GM23338 (cell line): ENCODE results near the gene APOM. TPM values are rescaled to one million over a fixed set of nuclear protein-coding genes. Genes with fewer than 3 reads are reported as not detected.

Experiments
- ATAC-seq: fragments of 200-7000 bp; cut with Tn5 transposase; 3 replicates; pipeline ENCODE4 v1.9.1; 2020
- DNase-seq: peaks from one replicate; pipeline ENCODE4 v3.0.0-alpha.2; 2015; ENCODE audit warnings: low spot score
- H2AFZ ChIP-seq: fragments of 200-600 bp; sonication (generic); 2 replicates; pipeline ENCODE4 v1.8.0; 2016; ENCODE audit warnings: antibody characterized with exemption, mild to moderate bottlenecking, moderate library complexity
- H3F3A ChIP-seq: fragments of 200-600 bp; sonication (generic); replicated peaks from 2 replicates; pipeline ENCODE4 v1.8.0; 2017; ENCODE audit warnings: antibody characterized with exemption, mixed run types, low read depth
- H3K27ac ChIP-seq: fragments of 200-600 bp; sonication (generic); 2 replicates; pipeline ENCODE4 v1.6.1; 2016; ENCODE audit warnings: low read depth
- H3K27me3 ChIP-seq: fragments of 200-600 bp; sonication (generic); 2 replicates; pipeline ENCODE4 v1.8.0; 2016; ENCODE audit warnings: mild to moderate bottlenecking, mixed run types, moderate library complexity; ENCODE audit not compliant: insufficient read depth
- H3K36me3 ChIP-seq: fragments of 200-600 bp; sonication (generic); 2 replicates; pipeline ENCODE4 v1.8.0; 2016; ENCODE audit warnings: mild to moderate bottlenecking; ENCODE audit not compliant: insufficient read depth
- H3K4me1 ChIP-seq: fragments of 200-600 bp; sonication (generic); 2 replicates; pipeline ENCODE4 v1.8.0; 2016; ENCODE audit warnings: mild to moderate bottlenecking, moderate library complexity; ENCODE audit not compliant: insufficient read depth
- H3K4me2 ChIP-seq: fragments of 200-600 bp; sonication (generic); 2 replicates; pipeline ENCODE4 v1.7.1; 2017; ENCODE audit warnings: mixed run types
- H3K4me3 ChIP-seq: fragments of 200-600 bp; sonication (generic); 2 replicates; pipeline ENCODE4 v1.6.1; 2016; ENCODE audit warnings: mixed run types
- H3K79me2 ChIP-seq: fragments of 200-600 bp; sonication (generic); replicated peaks from 2 replicates; pipeline ENCODE4 v1.8.0; 2017; ENCODE audit warnings: mild to moderate bottlenecking; ENCODE audit not compliant: insufficient read depth
- H3K9me2 ChIP-seq: fragments of 200-600 bp; sonication (generic); 2 replicates; pipeline ENCODE4 v1.8.0; 2017; ENCODE audit not compliant: insufficient read depth
- H4K20me1 ChIP-seq: fragments of 200-600 bp; sonication (generic); replicated peaks from 2 replicates; pipeline ENCODE4 v1.8.0; 2017; ENCODE audit warnings: mild to moderate bottlenecking; ENCODE audit not compliant: insufficient read depth
- H3K27ac Mint-ChIP-seq: 2 replicates; pipeline ENCODE4 v1.8.0; 2020; ENCODE audit warnings: inconsistent platforms, mild to moderate bottlenecking, moderate library complexity, mixed read lengths
- H3K27me3 Mint-ChIP-seq: 3 replicates; pipeline ENCODE4 v1.8.0; 2022; ENCODE audit warnings: low read depth, mild to moderate bottlenecking, moderate library complexity, mixed read lengths, inconsistent platforms; ENCODE audit not compliant: insufficient read depth, poor library complexity
- H3K36me3 Mint-ChIP-seq: 3 replicates; pipeline ENCODE4 v1.8.0; 2021; ENCODE audit warnings: low read depth, mild to moderate bottlenecking, inconsistent platforms, moderate library complexity, mixed read lengths
- H3K4me1 Mint-ChIP-seq: 3 replicates; pipeline ENCODE4 v1.8.0; 2020; ENCODE audit warnings: mild to moderate bottlenecking, inconsistent platforms, mixed read lengths
- H3K4me3 Mint-ChIP-seq: 3 replicates; pipeline ENCODE4 v1.8.0; 2021; ENCODE audit warnings: moderate library complexity, mild to moderate bottlenecking, inconsistent platforms, mixed read lengths
- H3K9me3 Mint-ChIP-seq: 3 replicates; pipeline ENCODE4 v1.8.0; 2020; ENCODE audit warnings: moderate library complexity, mild to moderate bottlenecking, inconsistent platforms, mixed read lengths
- JUNB ChIP-seq: IDR thresholded peaks from one replicate; pipeline ENCODE4 v1.6.1; 2016; ENCODE audit warnings: antibody characterized with exemption; ENCODE audit not compliant: unreplicated experiment
- NANOG ChIP-seq: IDR thresholded peaks from 2 replicates; pipeline ENCODE4 v1.6.1; 2016; ENCODE audit warnings: antibody characterized with exemption, borderline replicate concordance
- ZNF331 ChIP-seq: fragments of 250-450 bp; sonication (Bioruptor Pico); IDR thresholded peaks from 2 replicates; pipeline ENCODE4 v1.5.0; 2020; ENCODE audit warnings: low read depth, mild to moderate bottlenecking, moderate library complexity
- ZNF462 ChIP-seq: fragments of 250-450 bp; sonication (Bioruptor Pico); IDR thresholded peaks from 2 replicates; pipeline ENCODE4 v1.5.0; 2020; ENCODE audit warnings: mild to moderate bottlenecking, moderate library complexity
- polyA plus RNA-seq: library from polyadenylated mRNA; unstranded; fragments of >200 nt; fragmentation: Nextera tagmentation; extraction: Ambion mirVana; gene quantifications from 2 replicates; pipeline ENCODE4 v1.2.1, GENCODE V29; 2016
- total RNA-seq: library from RNA; depleted of rRNA; stranded (reverse); fragments of >200 nt; shearing (Covaris generic); gene quantifications from 2 replicates; pipeline ENCODE4 v1.2.3, GENCODE V29; 2014
- TF ChIP-seq, protein P1 (sequence below), 2 experiments: fragments of 200-600 bp in 1 of 2; sonication (generic) in 1 of 2; conservative IDR thresholded peaks; 2 replicates each; pipeline versions ENCODE4 v1.5.1 to v1.6.1; 2016 to 2017; ENCODE audit warnings: antibody characterized with exemption in 2 of 2, low read depth in 2 of 2, mild to moderate bottlenecking in 2 of 2, moderate library complexity in 1 of 2
- TF ChIP-seq, protein P2 (sequence below): IDR thresholded peaks from one replicate; pipeline ENCODE4 v1.6.1; 2018; ENCODE audit warnings: antibody characterized with exemption; ENCODE audit not compliant: unreplicated experiment

The APOM gene
- total and polyA plus RNA-seq, 2 experiments from 2014 or later = 1.2 to 10.7 TPM

DNA sequence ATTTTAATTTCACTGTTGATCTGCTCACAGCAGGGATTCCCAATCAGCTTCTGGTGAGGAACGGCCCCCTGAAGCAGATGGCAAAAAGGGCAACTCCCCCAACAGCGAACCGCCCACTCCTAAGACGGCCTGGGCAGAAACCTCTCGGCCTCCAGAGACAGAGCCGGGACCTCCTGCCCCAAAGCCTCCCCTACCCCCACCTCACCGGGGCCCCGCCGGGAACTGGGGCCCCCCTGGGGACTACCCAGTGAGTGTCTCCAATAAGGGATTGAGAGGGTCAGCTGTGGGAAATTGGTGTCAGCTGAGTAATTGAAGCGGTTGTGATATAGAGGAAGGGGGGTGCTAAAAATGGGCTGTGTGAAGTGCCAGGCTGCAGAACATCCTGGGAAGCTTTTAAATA lies 28.7 kb upstream of the APOM start (continued):
- TF ChIP-seq, protein P1, sequence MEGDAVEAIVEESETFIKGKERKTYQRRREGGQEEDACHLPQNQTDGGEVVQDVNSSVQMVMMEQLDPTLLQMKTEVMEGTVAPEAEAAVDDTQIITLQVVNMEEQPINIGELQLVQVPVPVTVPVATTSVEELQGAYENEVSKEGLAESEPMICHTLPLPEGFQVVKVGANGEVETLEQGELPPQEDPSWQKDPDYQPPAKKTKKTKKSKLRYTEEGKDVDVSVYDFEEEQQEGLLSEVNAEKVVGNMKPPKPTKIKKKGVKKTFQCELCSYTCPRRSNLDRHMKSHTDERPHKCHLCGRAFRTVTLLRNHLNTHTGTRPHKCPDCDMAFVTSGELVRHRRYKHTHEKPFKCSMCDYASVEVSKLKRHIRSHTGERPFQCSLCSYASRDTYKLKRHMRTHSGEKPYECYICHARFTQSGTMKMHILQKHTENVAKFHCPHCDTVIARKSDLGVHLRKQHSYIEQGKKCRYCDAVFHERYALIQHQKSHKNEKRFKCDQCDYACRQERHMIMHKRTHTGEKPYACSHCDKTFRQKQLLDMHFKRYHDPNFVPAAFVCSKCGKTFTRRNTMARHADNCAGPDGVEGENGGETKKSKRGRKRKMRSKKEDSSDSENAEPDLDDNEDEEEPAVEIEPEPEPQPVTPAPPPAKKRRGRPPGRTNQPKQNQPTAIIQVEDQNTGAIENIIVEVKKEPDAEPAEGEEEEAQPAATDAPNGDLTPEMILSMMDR (conservative IDR thresholded peaks at IDR 0.05; ENCODE audit: low read depth in 2 of 2) = no peak
- TF ChIP-seq JUNB (no peak), ZNF331 (CRISPR knock-in tag) (no peak), ZNF462 (CRISPR knock-in tag) (no peak)

DNA sequence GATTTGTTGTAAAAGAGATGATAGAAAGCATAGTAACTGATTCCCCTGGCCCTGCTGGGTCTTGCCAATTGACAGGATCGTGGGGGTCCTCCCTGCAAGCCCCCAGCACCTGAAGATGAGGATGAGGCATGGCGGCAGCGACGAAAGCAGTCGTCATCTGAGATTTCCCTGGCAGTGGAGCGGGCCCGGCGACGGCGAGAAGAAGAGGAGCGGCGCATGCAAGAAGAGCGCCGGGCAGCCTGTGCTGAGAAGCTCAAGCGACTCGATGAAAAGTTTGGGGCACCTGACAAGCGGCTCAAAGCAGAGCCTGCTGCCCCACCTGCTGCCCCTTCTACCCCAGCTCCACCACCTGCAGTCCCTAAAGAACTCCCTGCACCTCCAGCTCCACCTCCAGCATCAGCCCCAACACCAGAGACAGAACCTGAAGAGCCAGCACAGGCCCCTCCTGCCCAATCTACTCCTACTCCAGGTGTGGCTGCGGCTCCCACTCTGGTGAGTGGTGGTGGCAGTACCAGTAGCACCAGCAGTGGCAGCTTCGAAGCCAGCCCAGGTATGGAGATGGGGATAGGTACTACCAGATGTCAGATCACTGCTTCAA lies 27.9 kb upstream of the APOM start:
- H3K79me2 ChIP-seq = peaks cover 61% of the 10 kb centered on the region
- H3K9me3 Mint-ChIP-seq = no peaks in the 10 kb centered on the region; the same call in 2 of the 3 replicates

More for the DNA sequence above, 27.9 kb upstream of the APOM start:
- Mint-ChIP-seq H3K27me3 (peaks cover 13% of the 10 kb centered on the region), H3K27ac (no peak overlapping the region), H3K4me3 (no peak overlapping the region; the same call in 2 of the 3 replicates), H3K36me3 (peaks cover 99% of the 10 kb centered on the region), H3K4me1 (peaks cover under 1% of the 10 kb centered on the region; the same call in 2 of the 3 replicates)
- Histone ChIP-seq H3K4me3 (no peak overlapping the region), H4K20me1 (peaks cover 57% of the 10 kb centered on the region), H3K4me1 (peaks cover 2% of the 10 kb centered on the region; the same call in 1 of the 2 replicates), H3K27me3 (no peaks in the 10 kb centered on the region), H3K27ac (no peak overlapping the region), H3F3A (peaks cover 51% of the 10 kb centered on the region), H3K36me3 (peaks cover 90% of the 10 kb centered on the region), H3K9me2 (no peaks in the 10 kb centered on the region), H3K4me2 (no peak overlapping the region), H2AFZ (no peak overlapping the region)
- DNase-seq = no peak
- TF ChIP-seq NANOG = no peak
- TF ChIP-seq, protein P2, sequence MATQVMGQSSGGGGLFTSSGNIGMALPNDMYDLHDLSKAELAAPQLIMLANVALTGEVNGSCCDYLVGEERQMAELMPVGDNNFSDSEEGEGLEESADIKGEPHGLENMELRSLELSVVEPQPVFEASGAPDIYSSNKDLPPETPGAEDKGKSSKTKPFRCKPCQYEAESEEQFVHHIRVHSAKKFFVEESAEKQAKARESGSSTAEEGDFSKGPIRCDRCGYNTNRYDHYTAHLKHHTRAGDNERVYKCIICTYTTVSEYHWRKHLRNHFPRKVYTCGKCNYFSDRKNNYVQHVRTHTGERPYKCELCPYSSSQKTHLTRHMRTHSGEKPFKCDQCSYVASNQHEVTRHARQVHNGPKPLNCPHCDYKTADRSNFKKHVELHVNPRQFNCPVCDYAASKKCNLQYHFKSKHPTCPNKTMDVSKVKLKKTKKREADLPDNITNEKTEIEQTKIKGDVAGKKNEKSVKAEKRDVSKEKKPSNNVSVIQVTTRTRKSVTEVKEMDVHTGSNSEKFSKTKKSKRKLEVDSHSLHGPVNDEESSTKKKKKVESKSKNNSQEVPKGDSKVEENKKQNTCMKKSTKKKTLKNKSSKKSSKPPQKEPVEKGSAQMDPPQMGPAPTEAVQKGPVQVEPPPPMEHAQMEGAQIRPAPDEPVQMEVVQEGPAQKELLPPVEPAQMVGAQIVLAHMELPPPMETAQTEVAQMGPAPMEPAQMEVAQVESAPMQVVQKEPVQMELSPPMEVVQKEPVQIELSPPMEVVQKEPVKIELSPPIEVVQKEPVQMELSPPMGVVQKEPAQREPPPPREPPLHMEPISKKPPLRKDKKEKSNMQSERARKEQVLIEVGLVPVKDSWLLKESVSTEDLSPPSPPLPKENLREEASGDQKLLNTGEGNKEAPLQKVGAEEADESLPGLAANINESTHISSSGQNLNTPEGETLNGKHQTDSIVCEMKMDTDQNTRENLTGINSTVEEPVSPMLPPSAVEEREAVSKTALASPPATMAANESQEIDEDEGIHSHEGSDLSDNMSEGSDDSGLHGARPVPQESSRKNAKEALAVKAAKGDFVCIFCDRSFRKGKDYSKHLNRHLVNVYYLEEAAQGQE = no peak
- no peak for ATAC-seq
